Heart left ventricle (tissue), 16 donors: ENCODE results near the gene RCBTB2. TPM values are rescaled to one million over a fixed set of nuclear protein-coding genes. Genes with fewer than 3 reads are reported as not detected.

Source experiments
- ATAC-seq, 4 donors: fragments of 200-7000 bp; cut with Tn5 transposase; one replicate each; pipeline ENCODE4 v1.9.1; 2020 to 2022; ENCODE audit warnings: moderate library complexity in 4 of 4, mild to moderate bottlenecking in 3 of 4, moderate number of reproducible peaks in 1 of 4
- DNase-seq, 5 donors: peaks; one replicate each; pipeline ENCODE4 v3.0.0-alpha.2; 2020
- H3K27ac ChIP-seq, 12 donors: fragments of 200-600 bp; sonication (generic) in 4 of 12; one replicate each; pipeline versions ENCODE4 v1.5.0 to v1.8.0; 2016 to 2022; ENCODE audit warnings: mild to moderate bottlenecking in 2 of 12
- H3K27me3 ChIP-seq, 9 donors: fragments of 200-600 bp; sonication (generic) in 2 of 9; one replicate each; pipeline versions ENCODE4 v1.5.1 to v1.8.0; 2016 to 2022; ENCODE audit warnings: mild to moderate bottlenecking in 3 of 9
- H3K36me3 ChIP-seq, 9 donors: fragments of 200-600 bp; sonication (generic) in 2 of 9; one replicate each; pipeline versions ENCODE4 v1.5.0 to v1.8.0; 2018 to 2022; ENCODE audit warnings: mild to moderate bottlenecking in 2 of 9
- H3K4me1 ChIP-seq, 12 donors: fragments of 200-600 bp; sonication (generic) in 4 of 12; one replicate each; pipeline versions ENCODE4 v1.5.0 to v1.8.0; 2016 to 2022; ENCODE audit warnings: mild to moderate bottlenecking in 3 of 12
- H3K4me3 ChIP-seq, 12 donors: fragments of 200-600 bp; sonication (generic) in 4 of 12; one replicate each; pipeline versions ENCODE4 v1.5.0 to v1.8.0; 2017 to 2022; ENCODE audit warnings: mild to moderate bottlenecking in 9 of 12, moderate library complexity in 4 of 12
- H3K9me3 ChIP-seq, 12 donors: fragments of 200-600 bp; sonication (generic) in 4 of 12; one replicate each; pipeline versions ENCODE4 v1.5.0 to v1.8.0; 2016 to 2022; ENCODE audit warnings: mild to moderate bottlenecking in 1 of 12
- CTCF ChIP-seq, 12 donors: fragments of 200-600 bp; sonication (generic) in 4 of 12; IDR thresholded peaks; one replicate each; pipeline versions ENCODE4 v1.5.0 to v1.8.0; 2018 to 2022; ENCODE audit warnings: antibody characterized with exemption in 12 of 12, mild to moderate bottlenecking in 5 of 12
- POLR2A ChIP-seq, 2 donors: fragments of 450-650 bp; IDR thresholded peaks; one replicate each; pipeline ENCODE4 v1.6.1; 2017; ENCODE audit warnings: antibody characterized with exemption in 2 of 2, mild to moderate bottlenecking in 2 of 2, moderate library complexity in 2 of 2
- WGBS, 4 donors: extraction: QIAGEN DNeasy Blood & Tissue Kit in 2 of 4; methylation state at CpG; one replicate each; pipeline versions ENCODE4 v1.1.5 to v1.1.7; 2013 to 2018; 5-methylcytosine and 5-hydroxymethylcytosine counted together
- intact Hi-C, 10 donors: fragments of 100-400 bp; cut with DNase I; formaldehyde crosslinking; loops; one replicate each; pipeline versions ENCODE4 v1.11.1 to v1.14.2; 2022
- polyA plus RNA-seq, 2 donors: library from polyadenylated mRNA; stranded (reverse); fragments of 200-250 nt; gene quantifications; one replicate each; pipeline ENCODE4 v1.2.3, GENCODE V29; 2013
- total RNA-seq, 9 donors: library from RNA; depleted of rRNA in 2 of 9; stranded (reverse); fragments of >200 nt in 2 of 9; fragmentation: NEBNext Ultra II Directional in 3 of 9; extraction: Animal tissue kit (Norgen Biotek cat#: 25700) in 3 of 9; gene quantifications; one replicate each; pipeline versions ENCODE4 v1.1.0 to v1.2.4, GENCODE V29; 2016 to 2023
- donor health status: ischemic (EF 13 %, LVEDD 7.1; RV severe dilation, severe dysfunction).
- donor health status: healthy with polysubstance abuse.
- donor health status: DM: no; HTN: yes; CAD: no.
- donor health status: DM: no; HTN: no; CAD: no.
- donor health status: ischemic (EF 25% LVEDD 6.9; RV normal size, moderate dysfunction).
- donor health status: ischemic (EF 25% LVEDD 5.7; RV mildly dilated, moderate dysfunction).
- donor health status: healthy.
- donor health status: DM: yes; HTN: yes; CAD: no.
- donor health status: ischemic (EF 35%, LVEDD 5.7; RV mildly dilated, moderate dysfunction).
- donor health status: nonischemic (EF 11% LVEDD 7.7; RV severe dilation, severe dysfunction).
- donor health status: DM: yes; HTN: yes; CAD: no.
- donor health status: PGD.
- donor health status: ischemic (EF 29% LVEDD 5.4; RV normal size, mild dysfunction).
- donor health status: nonischemic (EF 23%, LVEDD 6.1; RV moderate dilation, normal function).

RCBTB2 gene
- total and polyA plus RNA-seq, 11 donors, result 5.9 to 16.2 (median 11.5) TPM

DNA sequence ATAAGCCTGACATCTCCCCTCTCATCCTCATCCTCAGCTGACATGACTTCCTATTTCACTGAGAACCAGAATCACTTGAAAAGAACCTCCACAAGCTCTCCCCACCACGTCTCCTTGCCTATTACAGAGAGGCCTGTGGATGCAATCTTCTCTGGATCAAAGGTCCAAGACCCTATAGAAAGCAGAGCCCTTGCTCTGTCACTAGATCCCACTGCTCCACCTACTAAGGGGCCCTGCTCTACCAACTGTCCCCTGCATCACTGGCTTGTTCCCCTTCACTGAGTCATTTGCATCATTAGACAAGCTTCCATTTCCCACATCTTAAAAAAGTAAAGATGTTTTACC is 40.8 kb downstream of the RCBTB2 start:
- Histone ChIP-seq H3K27ac (peak overlapping the region; percentile 55 to 93 (median 76)), H3K27me3 (no peaks in the 10 kb centered on the region), H3K36me3 (peaks cover 0 to 38% (median 16%) of the 10 kb centered on the region in 9 donors), H3K4me3 (peak overlapping the region in 10 of 12 donors; percentile 21 to 55 (median 43)), H3K9me3 (peaks cover 0 to 10% (median 0%) of the 10 kb centered on the region in 12 donors), H3K4me1 (peaks cover 0 to 82% (median 24%) of the 10 kb centered on the region in 12 donors)
- DNase-seq (no peak), ATAC-seq (peak; percentile 42 to 61 (median 53))
- intact Hi-C loops, result loop anchor here in 5 of 10 donors (5.0 to 10.0 kb wide), 5 partner anchors 40 to 87 kb away; partner anchors contain the start of genes LPAR6 (in 1 of the 5) and RCBTB2 (in 1 of the 5)
- WGBS, 4 donors, result 52 to 63% (median 55%) methylated on average over 1 of the region's 1 CpG
- no peak for TF ChIP-seq CTCF (IDR thresholded peaks at IDR 0.05)
- TF ChIP-seq POLR2A (IDR thresholded peaks at IDR 0.05), result no peak

- intact Hi-C loops, result loop anchor here in 5 of 10 donors (5.0 to 10.0 kb wide), 5 partner anchors 41 to 87 kb away; partner anchors contain the start of genes LPAR6 (in 1 of the 5) and RCBTB2 (in 1 of the 5)
- H3K36me3 ChIP-seq, result peaks cover 0 to 38% (median 16%) of the 10 kb centered on the region in 9 donors
- H3K4me1 ChIP-seq, result peaks cover 0 to 85% (median 24%) of the 10 kb centered on the region in 12 donors
- peaks cover 0 to 10% (median 0%) of the 10 kb centered on the region in 12 donors for H3K9me3 ChIP-seq
- ATAC-seq, result no peak
- H3K27me3 ChIP-seq, result no peaks in the 10 kb centered on the region
- no peak for TF ChIP-seq POLR2A (IDR thresholded peaks at IDR 0.05)
- TF ChIP-seq CTCF (IDR thresholded peaks at IDR 0.05), result no peak
- H3K4me3 ChIP-seq, result peak overlapping the region in 9 of 12 donors; percentile 21 to 55 (median 46)
- no peak for DNase-seq
- peak overlapping the region; percentile 55 to 93 (median 76) for H3K27ac ChIP-seq
These were observed 41.3 kb downstream of the RCBTB2 start for GRCh38 chr13:48491423-48492095.

GRCh38 chr13:48490241-48490640 is 42.6 kb downstream of the RCBTB2 start:
- ATAC-seq, result no peak
- Histone ChIP-seq H3K27ac (peak overlapping the region in 5 of 12 donors; percentile 72 to 93 (median 84)), H3K4me3 (peak overlapping the region in 1 of 12 donors; percentile 53), H3K36me3 (peaks cover 0 to 33% (median 16%) of the 10 kb centered on the region in 9 donors), H3K4me1 (peaks cover 0 to 78% (median 23%) of the 10 kb centered on the region in 12 donors), H3K9me3 (peaks cover 0 to 10% (median 0%) of the 10 kb centered on the region in 12 donors), H3K27me3 (no peaks in the 10 kb centered on the region)
- TF ChIP-seq CTCF (IDR thresholded peaks at IDR 0.05) (no peak), POLR2A (IDR thresholded peaks at IDR 0.05) (no peak)
- WGBS, 4 donors, result 96 to 99% (median 97%) methylated on average over 3 of the region's 3 CpGs
- no peak for DNase-seq
- intact Hi-C loops, result loop anchor here in 5 of 10 donors (5.0 to 10.0 kb wide), 5 partner anchors 42 to 85 kb away; partner anchors contain the start of genes LPAR6 (in 1 of the 5) and RCBTB2 (in 1 of the 5)

DNA sequence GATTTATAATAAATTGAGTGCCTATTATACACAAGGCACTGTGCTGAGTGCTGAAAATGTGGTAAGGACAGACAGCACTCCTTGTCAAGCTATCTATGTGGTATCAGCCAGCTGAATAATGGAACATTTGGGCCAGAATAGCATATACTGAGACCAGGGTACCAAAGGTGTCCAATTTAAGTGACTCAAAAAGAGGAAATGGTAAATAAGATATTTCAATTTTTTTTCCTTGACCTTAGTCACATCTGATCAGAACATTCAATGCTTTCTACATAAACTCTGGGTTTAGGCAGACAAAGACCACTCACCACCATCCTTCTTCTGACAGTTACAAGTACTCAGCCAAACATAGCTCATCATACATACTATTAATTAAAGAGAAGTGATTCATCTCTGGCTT is 43.2 kb downstream of the RCBTB2 start:
- TF ChIP-seq POLR2A (IDR thresholded peaks at IDR 0.05) (no peak), CTCF (IDR thresholded peaks at IDR 0.05) (no peak)
- ATAC-seq (no peak), DNase-seq (no peak)
- Histone ChIP-seq H3K27ac (peak overlapping the region in 3 of 12 donors; percentile 18 to 93 (median 22)), H3K4me3 (peak overlapping the region in 1 of 12 donors; percentile 53), H3K27me3 (no peaks in the 10 kb centered on the region), H3K4me1 (peaks cover 0 to 72% (median 20%) of the 10 kb centered on the region in 12 donors), H3K9me3 (peaks cover 0 to 10% (median 0%) of the 10 kb centered on the region in 12 donors), H3K36me3 (peaks cover 0 to 33% (median 16%) of the 10 kb centered on the region in 9 donors)
- intact Hi-C loops, result loop anchor here in 5 of 10 donors (5.0 to 10.0 kb wide), 5 partner anchors 43 to 85 kb away; partner anchors contain the start of genes LPAR6 (in 1 of the 5) and RCBTB2 (in 1 of the 5)
